OCI-LY3 (cell line): ENCODE results near the gene SEC22A.

Source experiments
- H2AFZ ChIP-seq: fragments of 200-600, 300-600 bp; shearing (Covaris generic); 2 replicates; pipeline ENCODE4 v1.6.0; 2014; ENCODE audit warnings: antibody characterized with exemption, low read depth, low read length
- H3K27ac ChIP-seq: fragments of 200-600, 300-600 bp; sonication (generic); 2 replicates; pipeline ENCODE4 v1.5.1; 2014; ENCODE audit warnings: mild to moderate bottlenecking, low read length, moderate library complexity, mixed read lengths
- H3K27me3 ChIP-seq: fragments of 200-600, 300-600 bp; sonication (generic); 2 replicates; pipeline ENCODE4 v1.6.1; 2014; ENCODE audit warnings: low read depth, low read length, mixed read lengths
- H3K36me3 ChIP-seq: fragments of 200-600, 300-600 bp; sonication (generic); replicated peaks from 2 replicates; pipeline ENCODE3; 2014; ENCODE audit warnings: low read depth, low read length, mixed read lengths
- H3K4me1 ChIP-seq: fragments of 300-600, 200-600 bp; sonication (generic); 2 replicates; pipeline ENCODE4 v1.6.1; 2014; ENCODE audit warnings: low read length, mixed read lengths
- H3K4me2 ChIP-seq: fragments of 200-600, 300-600 bp; sonication (generic); 2 replicates; pipeline ENCODE4 v1.6.1; 2014; ENCODE audit warnings: low read length, mixed read lengths
- H3K4me3 ChIP-seq: fragments of 300-600, 200-600 bp; sonication (generic); 2 replicates; pipeline ENCODE4 v1.5.1; 2014; ENCODE audit warnings: antibody characterized with exemption, mild to moderate bottlenecking, low read length, moderate library complexity
- H3K79me2 ChIP-seq: fragments of 300-600, 200-600 bp; shearing (Covaris generic); 2 replicates; pipeline ENCODE4 v1.6.1; 2014; ENCODE audit warnings: mild to moderate bottlenecking, low read length, mixed read lengths
- H3K9ac ChIP-seq: fragments of 300-600, 200-600 bp; shearing (Covaris generic); 2 replicates; pipeline ENCODE4 v1.6.0; 2014; ENCODE audit warnings: mild to moderate bottlenecking, low read length, moderate library complexity
- H3K9me3 ChIP-seq: fragments of 200-600, 300-600 bp; shearing (Covaris generic); 2 replicates; pipeline ENCODE4 v1.6.1; 2014; ENCODE audit warnings: low read length, mixed read lengths; ENCODE audit not compliant: insufficient read depth
- H4K20me1 ChIP-seq: fragments of 200-600, 300-600 bp; sonication (generic); 2 replicates; pipeline ENCODE4 v1.6.1; 2016; ENCODE audit warnings: low read length, mixed read lengths; ENCODE audit not compliant: insufficient read depth
- CTCF ChIP-seq: fragments of 200-600, 300-600 bp; sonication (generic); IDR thresholded peaks from 2 replicates; pipeline ENCODE4 v1.5.1; 2014; ENCODE audit warnings: antibody characterized with exemption, low read length, low read depth
- EZH2phosphoT487 ChIP-seq: fragments of 200-600 bp; shearing (Covaris generic); IDR thresholded peaks from 2 replicates; pipeline ENCODE4 v1.6.1; 2018; ENCODE audit warnings: antibody characterized with exemption, mixed run types, low read depth

Gene SEC22A

GRCh38 chr3:123292321-123293310, 90.9 kb downstream of the SEC22A start:
- Histone ChIP-seq H3K9me3 (no peaks in the 10 kb centered on the region), H4K20me1 (no peaks in the 10 kb centered on the region), H3K9ac (no peak overlapping the region), H2AFZ (no peak overlapping the region), H3K36me3 (no peaks in the 10 kb centered on the region), H3K79me2 (no peaks in the 10 kb centered on the region), H3K4me3 (no peak overlapping the region), H3K4me1 (no peaks in the 10 kb centered on the region), H3K4me2 (no peak overlapping the region), H3K27me3 (peaks cover 20% of the 10 kb centered on the region), H3K27ac (no peak overlapping the region)
- no peak for TF ChIP-seq CTCF
- TF ChIP-seq EZH2phosphoT487, result no peak

DNA sequence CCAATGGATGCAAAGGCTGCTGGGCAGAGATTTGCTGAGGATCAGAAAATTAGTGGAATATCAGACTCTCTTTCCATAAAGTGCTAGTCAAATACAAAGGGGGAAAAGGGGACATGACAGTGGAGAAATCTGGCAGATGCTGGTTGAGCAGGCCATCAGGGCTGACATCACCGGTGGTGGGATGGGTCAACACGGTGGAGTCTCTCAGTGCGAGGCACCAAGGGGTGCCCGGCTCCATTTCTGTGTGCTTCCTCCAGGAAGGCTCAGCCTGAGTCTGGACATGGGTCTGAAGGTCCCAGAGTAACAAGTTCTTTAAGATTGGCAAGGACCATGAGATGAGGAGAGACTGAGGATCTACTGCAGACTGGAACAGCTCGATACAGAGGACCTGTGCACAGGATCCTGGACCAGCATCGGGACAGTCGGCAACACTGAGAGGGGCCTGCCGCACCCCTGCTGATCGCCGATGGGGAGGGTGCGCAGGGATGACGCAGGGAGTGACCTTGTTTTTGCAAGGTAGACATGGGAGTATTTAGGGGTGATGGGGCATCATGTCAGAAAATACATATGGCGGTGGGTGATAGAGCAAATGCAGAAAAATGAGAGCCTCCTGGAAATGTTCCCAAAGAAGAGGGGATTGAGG, 92.7 kb downstream of the SEC22A start:
- Histone ChIP-seq H3K4me1 (no peaks in the 10 kb centered on the region; the same call in 1 of the 2 replicates), H3K79me2 (no peaks in the 10 kb centered on the region), H3K9me3 (no peaks in the 10 kb centered on the region), H3K36me3 (no peaks in the 10 kb centered on the region), H2AFZ (no peak overlapping the region), H3K4me2 (no peak overlapping the region), H3K4me3 (no peak overlapping the region), H3K27ac (no peak overlapping the region), H4K20me1 (no peaks in the 10 kb centered on the region), H3K27me3 (peaks cover 20% of the 10 kb centered on the region), H3K9ac (no peak overlapping the region)
- TF ChIP-seq EZH2phosphoT487 (no peak), CTCF (no peak)

DNA sequence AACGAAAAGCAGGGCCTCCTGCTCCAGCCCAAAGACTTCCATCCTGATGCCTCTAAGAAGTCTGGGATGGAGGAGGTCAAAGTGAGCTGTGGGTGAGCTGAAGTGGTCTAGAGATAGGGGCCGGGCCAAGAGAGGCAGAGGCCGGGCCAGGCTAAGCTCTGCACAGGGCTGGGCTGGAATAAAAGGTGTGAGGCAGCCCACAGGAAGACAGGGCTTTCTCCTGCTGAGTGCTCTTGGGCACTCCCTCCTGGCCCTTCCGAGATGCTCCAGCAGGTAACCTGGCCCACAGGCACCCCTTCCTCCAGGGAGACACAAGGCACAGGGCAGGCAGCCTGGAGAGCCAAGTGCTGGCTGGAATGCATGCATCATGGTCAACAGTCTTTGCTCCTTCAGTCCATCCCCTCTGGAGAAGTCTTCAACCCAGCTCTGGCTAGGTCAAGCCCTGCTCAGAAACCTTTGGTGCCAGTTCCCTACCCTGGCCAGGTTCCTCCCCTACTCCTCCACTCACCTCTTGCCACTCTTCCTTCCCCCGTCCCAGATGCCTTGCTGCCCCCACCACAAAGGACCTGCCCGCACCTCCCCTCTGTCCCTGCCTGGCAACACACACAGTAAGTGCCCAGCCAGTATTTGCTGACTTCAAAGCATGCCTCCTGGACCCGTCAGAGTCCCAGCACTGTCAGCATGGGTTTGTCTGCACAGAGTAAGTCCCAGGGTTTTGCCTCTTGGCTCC, 93.6 kb downstream of the SEC22A start:
- Histone ChIP-seq H3K4me3 (no peak overlapping the region), H3K27me3 (peaks cover 20% of the 10 kb centered on the region), H3K9me3 (no peaks in the 10 kb centered on the region), H4K20me1 (no peaks in the 10 kb centered on the region), H3K79me2 (no peaks in the 10 kb centered on the region), H3K4me2 (no peak overlapping the region), H3K36me3 (no peaks in the 10 kb centered on the region), H3K27ac (no peak overlapping the region), H2AFZ (no peak overlapping the region), H3K9ac (no peak overlapping the region), H3K4me1 (no peaks in the 10 kb centered on the region; the same call in 1 of the 2 replicates)
- no peak for TF ChIP-seq CTCF
- no peak for TF ChIP-seq EZH2phosphoT487

GRCh38 chr3:123295901-123296250, 94.1 kb downstream of the SEC22A start:
- Histone ChIP-seq H3K9ac (no peak overlapping the region), H4K20me1 (no peaks in the 10 kb centered on the region), H3K9me3 (no peaks in the 10 kb centered on the region), H3K27ac (no peak overlapping the region), H3K4me1 (no peaks in the 10 kb centered on the region; the same call in 1 of the 2 replicates), H2AFZ (no peak overlapping the region), H3K36me3 (no peaks in the 10 kb centered on the region), H3K4me2 (no peak overlapping the region), H3K27me3 (peaks cover 20% of the 10 kb centered on the region), H3K79me2 (no peaks in the 10 kb centered on the region), H3K4me3 (no peak overlapping the region)
- no peak for TF ChIP-seq CTCF
- TF ChIP-seq EZH2phosphoT487, result no peak
